Liver (tissue), 9 donors: ENCODE measurements around the gene POLR2L. TPM values are rescaled to one million over a fixed set of nuclear protein-coding genes. Genes with fewer than 3 reads are reported as not detected.

Experiments
- DNase-seq: peaks from one replicate; pipeline ENCODE4 v3.0.0-alpha.2; 2017; ENCODE audit warnings: low spot score
- H3K27ac ChIP-seq, 2 donors: one replicate each; pipeline ENCODE4 v1.7.0; 2013; ENCODE audit warnings: inconsistent platforms in 2 of 2, low read length in 2 of 2, control low read depth in 1 of 2, low read depth in 1 of 2, mild to moderate bottlenecking in 1 of 2
- H3K27me3 ChIP-seq, 4 donors: one replicate each; pipeline versions ENCODE4 v1.6.1 to v1.7.0; 2013; ENCODE audit warnings: low read length in 3 of 4, inconsistent platforms in 1 of 4, mild to moderate bottlenecking in 1 of 4, moderate library complexity in 1 of 4; ENCODE audit not compliant: control insufficient read depth in 4 of 4, insufficient read depth in 4 of 4
- H3K36me3 ChIP-seq, 4 donors: one replicate each; pipeline versions ENCODE4 v1.6.1 to v1.7.0; 2013; ENCODE audit warnings: low read length in 3 of 4, mild to moderate bottlenecking in 3 of 4, low read depth in 1 of 4, moderate library complexity in 1 of 4; ENCODE audit not compliant: control insufficient read depth in 4 of 4, insufficient read depth in 3 of 4
- H3K4me1 ChIP-seq, 4 donors: one replicate each; pipeline versions ENCODE4 v1.6.1 to v1.7.0; 2013; ENCODE audit warnings: low read length in 3 of 4, mild to moderate bottlenecking in 3 of 4, moderate library complexity in 1 of 4; ENCODE audit not compliant: control insufficient read depth in 4 of 4, insufficient read depth in 4 of 4
- H3K4me3 ChIP-seq, 3 donors: one replicate each; pipeline versions ENCODE4 v1.6.1 to v1.7.0; 2013; ENCODE audit warnings: low read length in 3 of 3, control low read depth in 1 of 3, low read depth in 1 of 3, mild to moderate bottlenecking in 1 of 3
- H3K9ac ChIP-seq, 2 donors: one replicate each; pipeline ENCODE4 v1.7.0; 2013; ENCODE audit warnings: low read length in 2 of 2, mild to moderate bottlenecking in 2 of 2, moderate library complexity in 2 of 2, control low read depth in 1 of 2, low read depth in 1 of 2
- H3K9me3 ChIP-seq, 4 donors: one replicate each; pipeline versions ENCODE4 v1.6.1 to v1.7.0; 2013; ENCODE audit warnings: low read length in 3 of 4; ENCODE audit not compliant: control insufficient read depth in 4 of 4
- CTCF ChIP-seq: fragments of 150-350 bp; IDR thresholded peaks from 2 replicates; pipeline ENCODE4 v1.5.1; 2017; ENCODE audit warnings: improper control_type of control experiment, low read depth, low read length; ENCODE audit not compliant: missing input control
- EGR1 ChIP-seq, 2 donors: IDR thresholded peaks; 2 replicates each; pipeline ENCODE4 v1.6.1; 2016 to 2018; ENCODE audit warnings: antibody characterized with exemption in 2 of 2, low read depth in 2 of 2
- FOXA1 ChIP-seq: IDR thresholded peaks from 2 replicates; pipeline ENCODE4 v1.6.1; 2016; ENCODE audit warnings: antibody characterized with exemption
- FOXA2 ChIP-seq: IDR thresholded peaks from 2 replicates; pipeline ENCODE4 v1.6.1; 2016; ENCODE audit warnings: antibody characterized with exemption
- GABPA ChIP-seq, 2 donors: IDR thresholded peaks in 1 of 2; conservative IDR thresholded peaks in 1 of 2; 2 replicates each; pipeline ENCODE4 v1.6.1; 2016; ENCODE audit warnings: antibody characterized with exemption in 2 of 2, mild to moderate bottlenecking in 1 of 2, moderate library complexity in 1 of 2
- HNF4A ChIP-seq, 2 donors: conservative IDR thresholded peaks; 2 replicates each; pipeline ENCODE4 v1.6.1; 2016; ENCODE audit warnings: antibody characterized with exemption in 2 of 2, mild to moderate bottlenecking in 2 of 2
- HNF4G ChIP-seq: IDR thresholded peaks from 2 replicates; pipeline ENCODE4 v1.6.1; 2016; ENCODE audit warnings: antibody characterized with exemption
- JUND ChIP-seq, 2 donors: IDR thresholded peaks; 2 replicates each; pipeline ENCODE4 v1.6.1; 2016; ENCODE audit warnings: antibody characterized with exemption in 2 of 2
- NR2F2 ChIP-seq: IDR thresholded peaks from 2 replicates; pipeline ENCODE4 v1.6.1; 2016; ENCODE audit warnings: antibody characterized with exemption
- RAD21 ChIP-seq, 2 donors: IDR thresholded peaks; 2 replicates each; pipeline ENCODE4 v1.6.1; 2016; ENCODE audit warnings: antibody characterized with exemption in 2 of 2, mild to moderate bottlenecking in 2 of 2
- REST ChIP-seq: IDR thresholded peaks from 2 replicates; pipeline ENCODE4 v1.6.1; 2016; ENCODE audit warnings: antibody characterized with exemption, mild to moderate bottlenecking
- RXRA ChIP-seq, 2 donors: IDR thresholded peaks; 2 replicates each; pipeline ENCODE4 v1.6.1; 2017 to 2018; ENCODE audit warnings: antibody characterized with exemption in 2 of 2, mild to moderate bottlenecking in 1 of 2
- SP1 ChIP-seq: IDR thresholded peaks from 2 replicates; pipeline ENCODE4 v1.6.1; 2018; ENCODE audit warnings: antibody characterized with exemption, mild to moderate bottlenecking
- TAF1 ChIP-seq: conservative IDR thresholded peaks from 2 replicates; pipeline ENCODE4 v1.6.1; 2016; ENCODE audit warnings: antibody characterized with exemption, mild to moderate bottlenecking
- YY1 ChIP-seq: IDR thresholded peaks from 2 replicates; pipeline ENCODE4 v1.6.1; 2016; ENCODE audit warnings: antibody characterized with exemption, mild to moderate bottlenecking
- WGBS: extraction: QIAGEN DNeasy Blood & Tissue Kit; methylation state at CpG from one replicate; pipeline ENCODE4 v1.1.7; 2013; 5-methylcytosine and 5-hydroxymethylcytosine counted together
- polyA plus RNA-seq, 2 donors: library from polyadenylated mRNA; stranded (reverse) in 1 of 2; unstranded in 1 of 2; fragments of 200-250 nt in 1 of 2; fragments of >200 nt in 1 of 2; fragmentation: Nextera tagmentation in 1 of 2; extraction: Ambion mirVana in 1 of 2; gene quantifications; one replicate each; pipeline versions ENCODE4 v1.2.1 to v1.2.3, GENCODE V29; 2013 to 2015
- total RNA-seq, 2 donors: library from RNA; depleted of rRNA; stranded (reverse); fragments of >200 nt; gene quantifications; one replicate each; pipeline ENCODE4 v1.2.3, GENCODE V29; 2014
- TF ChIP-seq, protein P1 (sequence below): IDR thresholded peaks from 2 replicates; pipeline ENCODE4 v1.6.1; 2016; ENCODE audit warnings: antibody characterized with exemption
- TF ChIP-seq, protein P2 (sequence below): IDR thresholded peaks from 2 replicates; pipeline ENCODE4 v1.6.1; 2016; ENCODE audit warnings: antibody characterized with exemption
- TF ChIP-seq, protein P3 (sequence below): IDR thresholded peaks from 2 replicates; pipeline ENCODE4 v1.6.1; 2016; ENCODE audit warnings: antibody characterized with exemption
- donor health status: healthy.
- donor health status: healthy.
- donor health status: healthy.
- donor health status: healthy.
- donor health status: healthy.

POLR2L gene
- total and polyA plus RNA-seq, 4 donors = 28.1 to 230 (median 106) TPM

DNA sequence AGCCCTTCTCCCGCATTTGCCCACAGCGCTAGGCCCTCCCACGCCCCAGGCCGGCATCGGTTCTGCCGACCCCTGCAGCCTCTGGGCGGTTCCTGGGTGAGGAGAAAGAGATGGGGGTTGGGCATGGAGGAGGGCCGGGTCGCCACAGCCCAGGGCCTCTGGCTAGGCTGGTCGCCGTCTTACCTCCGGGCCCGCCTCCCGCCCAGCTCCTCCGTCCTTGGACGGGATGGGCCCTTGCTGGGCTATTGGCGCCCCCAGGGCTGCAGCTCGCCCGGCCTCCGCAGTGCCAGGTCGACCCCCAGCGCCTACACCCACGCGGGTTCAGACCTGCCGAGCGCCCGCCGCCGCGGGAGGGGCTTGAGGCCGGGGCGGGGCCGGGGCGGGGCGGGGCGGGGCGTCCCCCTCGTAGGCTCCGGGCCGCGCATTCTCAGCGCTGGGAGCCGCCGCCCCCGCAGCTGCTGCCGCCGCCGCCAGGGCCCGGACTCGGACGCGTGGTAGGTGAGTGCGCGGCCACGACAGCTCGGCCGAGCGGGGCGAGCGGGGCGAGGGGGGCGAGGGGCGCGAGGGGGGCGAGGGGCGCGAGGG is 9.7 kb downstream of the POLR2L start, which contains the start of gene CD151:
TSS of gene CD151 (plus strand) at position 424 of the 585 bp plus-strand sequence. CDS start 3,118 bp downstream, outside the sequence.
- H3K27ac ChIP-seq = peak within 1 kb of the TSS; percentile 90 to 99
- DNase-seq = peak; percentile 67
- WGBS = 3% methylated on average over 67 of the region's 67 CpGs
- no peaks in the 10 kb centered on the region for H3K9me3 ChIP-seq
- H3K9ac ChIP-seq = peak within 1 kb of the TSS; percentile 16 to 32
- TF ChIP-seq CTCF (no peak), HNF4A (conservative IDR thresholded peaks at IDR 0.05) (no peak), RAD21 (IDR thresholded peaks at IDR 0.05) (no peak), TAF1 (no peak), EGR1 (IDR thresholded peaks at IDR 0.05; ENCODE audit: low read depth in 2 of 2) (peak in 1 of 2 donors; percentile 51), JUND (IDR thresholded peaks at IDR 0.05) (no peak), HNF4G (no peak)
- TF ChIP-seq, protein P1, sequence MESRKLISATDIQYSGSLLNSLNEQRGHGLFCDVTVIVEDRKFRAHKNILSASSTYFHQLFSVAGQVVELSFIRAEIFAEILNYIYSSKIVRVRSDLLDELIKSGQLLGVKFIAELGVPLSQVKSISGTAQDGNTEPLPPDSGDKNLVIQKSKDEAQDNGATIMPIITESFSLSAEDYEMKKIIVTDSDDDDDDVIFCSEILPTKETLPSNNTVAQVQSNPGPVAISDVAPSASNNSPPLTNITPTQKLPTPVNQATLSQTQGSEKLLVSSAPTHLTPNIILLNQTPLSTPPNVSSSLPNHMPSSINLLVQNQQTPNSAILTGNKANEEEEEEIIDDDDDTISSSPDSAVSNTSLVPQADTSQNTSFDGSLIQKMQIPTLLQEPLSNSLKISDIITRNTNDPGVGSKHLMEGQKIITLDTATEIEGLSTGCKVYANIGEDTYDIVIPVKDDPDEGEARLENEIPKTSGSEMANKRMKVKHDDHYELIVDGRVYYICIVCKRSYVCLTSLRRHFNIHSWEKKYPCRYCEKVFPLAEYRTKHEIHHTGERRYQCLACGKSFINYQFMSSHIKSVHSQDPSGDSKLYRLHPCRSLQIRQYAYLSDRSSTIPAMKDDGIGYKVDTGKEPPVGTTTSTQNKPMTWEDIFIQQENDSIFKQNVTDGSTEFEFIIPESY = no peak
- no peaks in the 10 kb centered on the region for H3K27me3 ChIP-seq
- H3K4me3 ChIP-seq = peak within 1 kb of the TSS; percentile 28 to 85 (median 57)
- H3K4me1 ChIP-seq = peaks cover 44 to 79% (median 59%) of the 10 kb centered on the region in 4 donors
- peaks cover 0 to 9% (median 7%) of the 10 kb centered on the region in 4 donors for H3K36me3 ChIP-seq

- Histone ChIP-seq H3K36me3 (peaks cover 0 to 4% (median 2%) of the 10 kb centered on the region in 4 donors), H3K4me3 (peak overlapping the region in 1 of 3 donors; percentile 85), H3K27me3 (no peaks in the 10 kb centered on the region), H3K4me1 (peaks cover 39 to 81% (median 59%) of the 10 kb centered on the region in 4 donors), H3K9me3 (no peaks in the 10 kb centered on the region), H3K9ac (peak overlapping the region in 1 of 2 donors; percentile 16), H3K27ac (peak overlapping the region in 1 of 2 donors; percentile 46)
- DNase-seq = no peak
- TF ChIP-seq RXRA (IDR thresholded peaks at IDR 0.05) (no peak), TAF1 (no peak), FOXA1 (no peak), SP1 (no peak), JUND (IDR thresholded peaks at IDR 0.05) (no peak), HNF4A (conservative IDR thresholded peaks at IDR 0.05) (no peak), NR2F2 (no peak), HNF4G (no peak), FOXA2 (no peak), GABPA (IDR thresholded peaks at IDR 0.05 in 1 of 2, conservative IDR thresholded peaks at IDR 0.05 in 1 of 2) (no peak), YY1 (no peak), RAD21 (IDR thresholded peaks at IDR 0.05) (no peak), EGR1 (IDR thresholded peaks at IDR 0.05; ENCODE audit: low read depth in 2 of 2) (no peak), REST (no peak), CTCF (no peak)
- TF ChIP-seq, protein P1 = no peak
- TF ChIP-seq, protein P2, sequence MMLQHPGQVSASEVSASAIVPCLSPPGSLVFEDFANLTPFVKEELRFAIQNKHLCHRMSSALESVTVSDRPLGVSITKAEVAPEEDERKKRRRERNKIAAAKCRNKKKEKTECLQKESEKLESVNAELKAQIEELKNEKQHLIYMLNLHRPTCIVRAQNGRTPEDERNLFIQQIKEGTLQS = no peak
- TF ChIP-seq, protein P3, sequence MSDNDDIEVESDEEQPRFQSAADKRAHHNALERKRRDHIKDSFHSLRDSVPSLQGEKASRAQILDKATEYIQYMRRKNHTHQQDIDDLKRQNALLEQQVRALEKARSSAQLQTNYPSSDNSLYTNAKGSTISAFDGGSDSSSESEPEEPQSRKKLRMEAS = no peak
- 80% methylated on average over 23 of the region's 23 CpGs for whole genome bisulfite sequencing
Observed at GRCh38 chr11:831961-832528, 10.3 kb downstream of the POLR2L start.
